ENCODE measurements around the gene CCNQ.

CCNQ gene

DNA sequence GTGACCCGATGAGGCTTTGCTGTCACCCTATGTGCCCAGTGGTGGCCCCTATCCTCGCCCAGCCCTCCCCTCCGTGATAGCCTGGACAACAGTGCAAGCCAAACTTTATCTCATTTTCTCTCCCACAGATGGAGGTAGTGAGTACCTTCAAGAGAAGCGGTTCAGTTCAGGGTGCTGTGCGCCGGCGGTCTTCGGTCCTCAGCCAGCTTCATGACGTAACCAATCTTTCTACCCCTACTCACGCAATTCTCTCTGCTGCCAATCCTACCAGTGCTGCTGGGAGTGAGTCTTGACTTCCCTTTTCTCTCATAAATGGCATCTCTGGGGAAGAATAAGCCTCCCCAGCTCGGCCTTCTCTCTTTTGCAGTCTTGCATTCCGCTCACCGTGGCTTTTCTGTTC, 29.5 kb downstream of the CCNQ start:
- TF ChIP-seq, protein P1, sequence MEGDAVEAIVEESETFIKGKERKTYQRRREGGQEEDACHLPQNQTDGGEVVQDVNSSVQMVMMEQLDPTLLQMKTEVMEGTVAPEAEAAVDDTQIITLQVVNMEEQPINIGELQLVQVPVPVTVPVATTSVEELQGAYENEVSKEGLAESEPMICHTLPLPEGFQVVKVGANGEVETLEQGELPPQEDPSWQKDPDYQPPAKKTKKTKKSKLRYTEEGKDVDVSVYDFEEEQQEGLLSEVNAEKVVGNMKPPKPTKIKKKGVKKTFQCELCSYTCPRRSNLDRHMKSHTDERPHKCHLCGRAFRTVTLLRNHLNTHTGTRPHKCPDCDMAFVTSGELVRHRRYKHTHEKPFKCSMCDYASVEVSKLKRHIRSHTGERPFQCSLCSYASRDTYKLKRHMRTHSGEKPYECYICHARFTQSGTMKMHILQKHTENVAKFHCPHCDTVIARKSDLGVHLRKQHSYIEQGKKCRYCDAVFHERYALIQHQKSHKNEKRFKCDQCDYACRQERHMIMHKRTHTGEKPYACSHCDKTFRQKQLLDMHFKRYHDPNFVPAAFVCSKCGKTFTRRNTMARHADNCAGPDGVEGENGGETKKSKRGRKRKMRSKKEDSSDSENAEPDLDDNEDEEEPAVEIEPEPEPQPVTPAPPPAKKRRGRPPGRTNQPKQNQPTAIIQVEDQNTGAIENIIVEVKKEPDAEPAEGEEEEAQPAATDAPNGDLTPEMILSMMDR (IDR thresholded peaks at IDR 0.05; ENCODE audit: extremely low read depth, missing control alignments) = no peak
- no peak for DNase-seq (ENCODE audit: low spot score)

- DNase-seq (ENCODE audit: low spot score) = no peak
- TF ChIP-seq, protein P1 (IDR thresholded peaks at IDR 0.05; ENCODE audit: extremely low read depth, missing control alignments) = no peak
Observed at GRCh38 chrX:153568451-153569011, 30.4 kb downstream of the CCNQ start.

DNA sequence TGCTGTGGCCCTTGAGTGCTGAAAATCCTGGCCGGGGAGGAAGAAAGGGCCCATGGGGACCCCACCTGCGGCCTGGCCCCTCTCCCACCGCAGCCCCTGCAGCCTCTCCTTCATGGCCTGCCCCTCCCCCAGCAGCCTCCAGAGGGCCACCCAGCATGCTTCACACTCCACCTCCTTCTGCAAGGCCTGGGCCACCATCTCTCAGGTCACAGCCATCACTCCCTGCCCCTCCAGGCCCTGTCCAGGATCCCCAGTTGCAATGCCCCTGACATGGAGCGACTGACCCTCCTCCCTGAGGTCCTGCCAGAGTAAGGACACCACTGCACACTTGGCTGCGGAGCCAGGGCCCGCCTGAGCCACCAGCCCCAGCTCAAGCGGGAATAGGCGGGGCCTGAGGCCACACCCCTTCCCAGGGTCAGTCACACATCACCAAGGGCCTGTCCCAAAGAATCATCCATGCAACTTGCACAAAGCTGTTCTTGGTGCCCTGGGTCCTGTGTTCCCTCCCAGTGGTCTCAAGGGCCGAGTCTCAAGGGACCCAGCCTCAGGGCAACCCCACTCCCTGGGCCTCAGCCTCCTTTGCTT, 32.9 kb downstream of the CCNQ start:
- TF ChIP-seq, protein P1 (IDR thresholded peaks at IDR 0.05; ENCODE audit: extremely low read depth, missing control alignments) = no peak
- DNase-seq (ENCODE audit: low spot score) = no peak

DNA sequence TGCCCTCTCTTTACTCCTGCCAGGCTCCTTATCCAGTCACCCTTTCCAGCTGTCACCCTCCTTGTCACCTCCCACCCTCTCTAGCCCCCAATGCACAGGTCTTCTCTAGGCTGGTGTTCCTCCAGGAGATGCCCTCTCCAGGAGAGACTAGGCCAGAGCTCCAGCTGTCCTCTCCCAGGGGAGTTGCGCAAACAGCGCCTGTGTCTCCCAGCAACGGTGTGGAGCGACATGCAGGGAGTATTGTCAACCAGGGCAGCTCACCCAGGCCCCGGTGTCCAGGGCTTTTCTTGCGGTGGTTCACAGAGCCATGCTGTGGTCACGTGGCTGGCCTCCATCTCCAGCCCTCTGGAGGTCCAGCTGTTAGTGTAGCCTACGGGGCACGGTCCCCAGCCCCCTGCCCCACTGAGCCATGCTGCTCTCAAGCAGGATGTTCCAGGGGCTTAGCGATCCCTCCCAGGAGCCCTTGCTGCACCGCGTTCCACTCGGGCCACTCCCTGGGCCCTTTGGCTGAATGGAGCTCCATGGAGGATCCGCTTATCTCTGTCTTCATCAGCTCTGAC, 34.8 kb downstream of the CCNQ start:
- DNase-seq (ENCODE audit: low spot score) = no peak
- TF ChIP-seq, protein P1 (IDR thresholded peaks at IDR 0.05; ENCODE audit: extremely low read depth, missing control alignments) = no peak

DNA sequence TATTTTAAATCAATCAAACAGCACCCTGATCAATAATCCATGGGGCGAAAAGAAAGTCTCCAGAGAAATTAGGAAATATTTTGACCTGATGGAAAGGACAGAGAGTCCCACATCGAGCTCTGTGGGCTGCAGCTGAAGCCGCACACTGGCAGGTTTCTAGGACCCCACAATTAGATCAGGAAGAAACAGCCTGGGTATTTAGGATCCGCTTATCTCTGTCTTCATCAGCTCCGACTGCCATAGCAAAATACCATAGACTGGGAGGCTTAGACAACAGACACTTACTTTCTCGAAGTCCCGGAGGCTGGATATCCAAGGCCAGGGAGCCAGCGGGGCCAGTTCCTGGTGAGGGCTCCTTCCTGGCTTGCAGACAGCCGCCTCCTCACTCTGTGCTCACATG, 36.4 kb downstream of the CCNQ start:
- no peak for DNase-seq (ENCODE audit: low spot score)
- TF ChIP-seq, protein P1 (IDR thresholded peaks at IDR 0.05; ENCODE audit: extremely low read depth, missing control alignments) = no peak

DNA sequence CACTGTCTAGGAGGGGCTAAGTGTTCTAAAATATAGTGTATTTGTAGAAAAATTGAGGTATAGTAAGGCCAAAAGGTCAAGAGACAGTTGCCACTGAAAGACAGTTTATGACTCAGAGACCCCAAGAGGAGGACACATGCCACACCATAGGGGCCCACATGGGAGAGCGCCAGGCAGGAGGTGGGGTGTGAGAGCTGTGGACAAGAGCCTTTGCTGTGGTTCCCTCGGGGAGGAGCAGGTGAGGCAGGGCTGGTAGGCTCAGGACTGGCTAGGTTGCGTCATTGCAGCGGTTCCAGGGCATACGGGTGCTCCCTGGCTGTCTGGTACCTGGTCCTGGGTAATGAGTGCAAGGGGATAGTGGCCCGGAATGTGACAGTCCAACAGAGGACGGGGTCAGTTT, 37.6 kb downstream of the CCNQ start:
- no peak for DNase-seq (ENCODE audit: low spot score)
- TF ChIP-seq, protein P1 (IDR thresholded peaks at IDR 0.05; ENCODE audit: extremely low read depth, missing control alignments) = no peak

DNA sequence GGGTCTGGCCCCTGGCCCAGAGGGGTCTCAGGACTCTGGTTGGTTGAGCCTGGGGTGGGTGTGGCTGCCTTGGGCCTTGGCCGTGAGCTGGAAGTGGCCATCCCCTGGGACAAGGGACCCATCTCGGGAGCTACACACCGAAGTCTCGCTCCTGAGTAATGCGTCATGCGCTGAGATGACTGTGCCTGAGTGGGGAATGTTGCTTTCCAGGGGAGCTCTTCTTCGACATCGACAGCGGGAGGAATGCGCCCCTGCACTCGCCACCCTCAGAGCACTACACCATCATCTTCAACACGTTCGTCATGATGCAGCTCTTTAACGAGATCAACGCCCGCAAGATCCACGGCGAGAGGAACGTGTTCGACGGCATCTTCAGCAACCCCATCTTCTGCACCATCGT, 38.5 kb downstream of the CCNQ start:
- DNase-seq (ENCODE audit: low spot score) = no peak

More for the DNA sequence above, 38.5 kb downstream of the CCNQ start:
- TF ChIP-seq, protein P1 (IDR thresholded peaks at IDR 0.05; ENCODE audit: extremely low read depth, missing control alignments) = no peak

All from GM20000 (cell line).